HG02943 (cell line): ENCODE results near the gene TRMT10B.

ENCODE experiments used
- ATAC-seq: cut with Tn5 transposase; IDR thresholded peaks from one replicate; pipeline ENCODE4 v1.9.1; 2021; ENCODE audit warnings: mild to moderate bottlenecking, low read depth, moderate library complexity; ENCODE audit not compliant: unreplicated experiment

TRMT10B gene

DNA sequence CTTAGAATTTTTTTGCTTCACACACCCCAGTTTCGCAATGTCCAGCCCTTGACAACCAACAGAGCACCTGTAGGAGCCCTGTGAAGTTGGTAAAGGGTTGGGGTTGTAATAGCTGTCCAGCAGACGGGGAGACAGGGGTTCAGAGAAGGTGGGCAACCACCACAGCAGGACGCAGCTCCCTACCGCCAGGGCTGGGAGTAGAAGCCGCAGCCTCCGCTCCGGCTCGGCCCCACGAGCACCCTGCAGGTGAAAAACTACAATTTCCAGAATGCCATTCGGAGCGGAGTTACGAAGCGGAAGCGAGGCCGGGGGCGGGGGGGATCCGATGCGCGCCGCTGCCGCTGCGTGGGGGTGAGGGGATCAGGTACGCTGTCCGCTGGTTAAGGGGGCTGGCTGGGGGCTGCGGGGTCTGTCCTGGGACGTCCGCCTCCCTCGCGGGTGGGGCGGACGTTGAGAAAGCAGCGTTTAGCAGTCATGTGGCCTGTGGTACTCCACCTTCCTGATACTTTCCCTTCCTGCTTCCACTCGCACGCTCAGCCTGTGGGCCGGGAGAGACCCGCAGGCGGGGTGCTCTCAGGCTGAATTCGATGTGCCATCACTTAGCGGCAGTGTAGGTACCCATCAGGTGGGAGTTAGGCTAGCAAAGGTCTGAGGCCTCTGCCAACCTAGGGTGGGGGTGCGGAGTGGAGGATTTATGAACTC lies at the start of gene TRMT10B:
Gene TRMT10B, plus strand, starts transcription at position 317 of the 702 bp plus-strand sequence. CDS start 8,127 bp downstream, outside the sequence.
- ATAC-seq: peak; percentile 78

- no peak for ATAC-seq
These were observed 47.8 kb upstream of the TRMT10B start for GRCh38 chr9:37705787-37706186.

DNA sequence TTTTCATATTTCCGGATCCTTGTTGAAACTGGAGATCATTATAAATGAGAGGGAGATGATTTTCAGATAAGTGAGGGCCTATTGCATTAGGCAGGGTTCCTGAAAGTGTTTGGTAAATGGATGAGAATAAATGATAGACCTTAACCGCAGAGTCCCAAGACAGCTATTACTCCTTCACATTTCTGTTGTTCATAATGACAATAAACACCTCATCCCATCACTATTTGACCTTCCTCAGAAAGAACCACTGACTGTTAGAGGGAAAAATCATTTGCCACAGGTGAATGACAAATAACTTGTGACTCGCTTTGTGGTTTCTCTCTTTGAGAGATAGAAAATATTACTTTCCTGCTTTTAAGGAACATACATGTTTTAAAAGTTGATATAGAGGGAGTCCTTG lies 47.3 kb upstream of the TRMT10B start:
- ATAC-seq: no peak

DNA sequence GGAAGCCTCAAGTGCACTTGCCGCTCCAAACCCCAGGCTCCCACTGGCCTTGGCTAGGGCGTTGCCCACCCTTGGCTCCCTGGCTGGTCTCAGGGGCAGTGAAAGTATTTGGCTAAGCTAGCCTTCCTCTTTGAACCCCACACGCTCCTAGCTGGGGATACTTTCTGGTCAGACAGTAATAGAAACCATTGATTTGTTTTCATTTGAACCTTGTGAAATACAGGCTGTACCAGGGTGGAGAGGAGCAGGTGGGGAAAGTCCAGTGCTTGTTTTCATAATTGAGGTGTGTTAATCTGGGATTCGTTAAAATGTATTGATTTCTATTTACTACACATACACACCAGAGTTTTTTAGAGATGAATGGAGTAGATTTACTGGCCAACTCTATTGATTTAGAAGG lies 45.9 kb upstream of the TRMT10B start:
- ATAC-seq: no peak

- ATAC-seq: no peak
These were observed 43.6 kb upstream of the TRMT10B start for GRCh38 chr9:37710046-37710445.

DNA sequence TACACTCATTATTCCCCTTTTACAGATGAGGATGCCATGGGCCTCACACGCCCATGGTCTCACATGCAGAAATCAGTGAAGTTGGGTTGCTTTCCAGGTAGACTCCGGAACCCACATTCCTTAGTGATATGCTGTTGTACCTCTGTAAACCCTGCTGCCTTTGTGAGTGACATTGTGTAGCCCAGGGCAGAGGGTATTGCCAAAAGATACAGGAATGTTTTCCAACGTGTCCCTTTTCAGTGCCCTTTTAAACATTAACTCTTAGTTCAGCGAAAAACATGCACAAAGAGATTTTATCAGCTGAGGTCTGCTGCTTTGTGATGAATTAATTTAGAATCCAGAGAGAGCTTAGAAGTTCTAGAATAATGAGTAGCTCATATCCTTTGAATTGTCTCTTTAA lies 38.3 kb upstream of the TRMT10B start:
- ATAC-seq: no peak

- no peak for ATAC-seq
These were observed 37.6 kb upstream of the TRMT10B start for GRCh38 chr9:37715991-37716505.

GRCh38 chr9:37719526-37719925 lies 34.1 kb upstream of the TRMT10B start:
- ATAC-seq: no peak

- no peak for ATAC-seq
These were observed 26.6 kb upstream of the TRMT10B start for GRCh38 chr9:37727013-37727412.

DNA sequence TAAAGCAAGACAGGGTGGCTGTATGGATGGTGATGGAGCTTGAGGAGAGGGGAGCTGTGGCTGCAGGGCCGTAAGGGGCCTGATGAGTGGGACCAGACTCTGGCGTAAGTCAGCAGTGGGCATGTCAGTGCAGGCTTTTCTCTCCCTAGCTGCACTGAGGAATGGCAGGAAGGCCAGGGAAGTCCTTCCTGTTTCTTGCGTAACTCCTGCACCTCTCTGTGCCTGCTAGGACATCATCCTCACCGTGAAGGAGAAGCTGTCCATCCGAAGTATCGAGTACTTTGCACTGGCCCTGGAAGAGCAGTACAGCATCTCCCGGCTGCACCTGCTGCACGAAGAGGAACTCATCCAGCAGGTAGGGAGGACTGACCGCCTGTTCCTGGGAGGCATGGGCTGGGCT lies 24.1 kb upstream of the TRMT10B start:
- ATAC-seq: no peak

GRCh38 chr9:37730256-37730655 lies 23.3 kb upstream of the TRMT10B start:
- ATAC-seq: no peak

GRCh38 chr9:37730839-37731238 lies 22.8 kb upstream of the TRMT10B start:
- ATAC-seq: no peak

DNA sequence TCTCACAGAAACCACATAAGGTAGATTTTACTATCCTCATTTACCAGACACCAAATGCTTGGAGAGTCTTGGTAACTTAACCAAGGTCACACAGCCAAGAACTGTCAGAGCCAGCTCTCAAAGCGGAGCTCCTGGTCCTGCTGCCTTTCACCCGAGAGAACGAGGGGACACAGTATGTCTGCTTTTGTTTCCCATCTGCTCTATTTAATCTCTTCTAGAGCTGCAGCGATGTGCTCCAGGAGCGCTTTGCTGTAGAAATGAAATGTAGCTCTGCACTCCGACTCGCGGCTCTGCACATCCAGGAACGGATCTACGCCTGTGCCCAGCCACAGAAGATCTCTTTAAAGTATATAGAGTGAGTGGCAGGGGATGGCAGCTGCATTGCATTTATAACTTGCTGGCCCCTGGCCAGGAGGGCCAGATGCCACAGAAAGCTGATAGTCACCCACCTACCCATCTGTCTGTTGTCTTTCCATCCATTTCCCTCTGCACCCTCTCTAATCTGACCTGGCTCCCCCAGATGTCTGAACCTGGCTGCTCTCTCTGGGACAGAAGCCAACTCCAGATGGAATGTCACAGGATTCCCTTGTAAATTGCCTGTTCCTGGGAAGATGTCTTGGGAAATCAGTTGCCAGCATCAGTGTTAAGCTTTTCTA lies 21.4 kb upstream of the TRMT10B start:
- ATAC-seq: no peak

DNA sequence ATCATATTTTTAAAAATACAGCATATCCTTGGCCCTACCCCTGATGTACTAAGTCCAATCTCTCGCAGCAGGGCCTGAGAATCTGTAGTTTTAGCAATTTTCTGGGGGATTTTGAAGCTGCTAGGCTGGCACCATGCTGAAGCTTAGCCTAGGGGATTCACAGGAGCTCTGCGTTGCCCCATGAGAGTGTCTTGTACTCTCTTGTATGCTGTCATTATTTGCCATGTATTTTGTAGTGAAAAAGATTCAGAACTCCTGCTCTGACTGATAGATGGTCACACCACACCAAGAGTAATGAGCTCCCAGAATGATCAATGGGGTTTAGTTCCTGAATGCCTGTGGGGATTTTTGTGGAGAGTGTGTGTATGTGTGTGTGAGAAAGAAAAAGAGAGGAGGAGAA lies 20.7 kb upstream of the TRMT10B start:
- no peak for ATAC-seq

DNA sequence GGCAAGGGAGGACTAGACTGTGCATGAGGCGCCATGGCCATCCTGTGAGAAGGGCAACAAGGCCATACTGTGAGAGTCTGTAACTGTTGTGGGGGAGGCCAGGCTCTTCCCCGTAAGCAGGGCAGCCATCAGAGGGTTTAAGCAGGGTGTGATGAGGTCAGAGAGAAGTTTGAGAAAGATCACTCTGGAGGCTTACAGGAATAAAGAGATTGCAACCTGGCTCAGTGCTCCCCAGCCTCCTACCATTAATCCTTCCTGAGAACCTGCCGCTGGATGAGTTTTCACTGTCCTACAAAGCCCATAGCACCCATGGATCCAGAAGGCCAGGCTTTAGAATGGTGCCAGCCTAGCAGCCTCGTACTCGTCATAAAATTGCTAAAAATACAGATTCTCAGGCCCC lies 14.4 kb upstream of the TRMT10B start:
- no peak for ATAC-seq

- ATAC-seq: no peak
These were observed 13.5 kb upstream of the TRMT10B start for GRCh38 chr9:37740128-37740527.

DNA sequence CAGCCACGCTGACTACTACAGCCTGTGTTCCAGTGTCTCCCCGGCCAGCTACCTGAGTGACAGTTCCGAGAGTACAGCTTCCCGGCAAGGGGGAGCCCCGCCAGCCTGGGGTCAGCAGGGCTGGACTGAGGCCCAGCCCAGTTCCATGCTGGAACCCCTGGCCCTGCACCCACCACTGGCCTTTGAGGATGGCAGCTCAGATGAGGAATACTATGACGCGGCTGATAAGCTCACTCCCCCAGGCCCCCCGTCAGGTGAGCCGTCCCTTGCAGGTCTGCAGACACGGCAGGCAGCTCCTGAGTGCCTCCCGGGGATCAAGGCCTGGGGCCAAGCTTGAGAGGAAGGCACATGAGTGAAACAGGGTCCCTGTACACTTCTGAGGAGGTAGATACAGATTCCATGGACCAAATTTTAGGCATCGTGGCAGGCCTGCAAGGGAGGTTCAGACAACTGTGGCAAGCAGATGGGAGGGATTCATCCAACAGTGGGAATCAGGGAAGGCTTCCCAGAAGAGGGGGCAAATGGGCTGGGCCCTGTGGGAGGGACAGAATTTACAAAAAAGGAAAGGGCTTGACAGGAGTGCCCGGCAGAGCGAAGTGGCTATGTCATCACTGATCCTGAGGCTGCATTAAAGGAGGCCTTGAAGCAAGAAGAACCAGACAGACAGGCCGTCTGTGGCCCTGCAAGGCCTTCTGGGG lies 12.8 kb upstream of the TRMT10B start:
- ATAC-seq: no peak

DNA sequence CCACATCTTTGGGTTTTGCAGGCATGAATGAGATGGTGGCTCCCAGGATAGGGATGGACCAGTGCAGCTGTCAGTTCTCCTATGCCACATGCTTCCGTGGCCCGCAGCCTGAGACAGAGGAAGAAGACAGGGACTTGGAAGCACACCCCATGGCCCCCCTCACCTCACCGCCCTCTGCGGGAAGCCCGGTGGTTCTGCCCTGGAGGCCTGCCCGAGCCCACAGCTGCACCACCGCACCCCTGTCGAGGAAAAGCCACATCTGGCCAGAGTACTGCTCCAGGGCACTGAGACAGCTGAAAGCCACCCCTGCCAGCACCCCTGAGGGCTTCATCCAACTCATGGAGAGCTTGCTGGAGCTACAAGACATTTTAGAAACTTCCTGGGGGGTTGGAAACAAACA lies 7.6 kb upstream of the TRMT10B start:
- ATAC-seq: no peak

DNA sequence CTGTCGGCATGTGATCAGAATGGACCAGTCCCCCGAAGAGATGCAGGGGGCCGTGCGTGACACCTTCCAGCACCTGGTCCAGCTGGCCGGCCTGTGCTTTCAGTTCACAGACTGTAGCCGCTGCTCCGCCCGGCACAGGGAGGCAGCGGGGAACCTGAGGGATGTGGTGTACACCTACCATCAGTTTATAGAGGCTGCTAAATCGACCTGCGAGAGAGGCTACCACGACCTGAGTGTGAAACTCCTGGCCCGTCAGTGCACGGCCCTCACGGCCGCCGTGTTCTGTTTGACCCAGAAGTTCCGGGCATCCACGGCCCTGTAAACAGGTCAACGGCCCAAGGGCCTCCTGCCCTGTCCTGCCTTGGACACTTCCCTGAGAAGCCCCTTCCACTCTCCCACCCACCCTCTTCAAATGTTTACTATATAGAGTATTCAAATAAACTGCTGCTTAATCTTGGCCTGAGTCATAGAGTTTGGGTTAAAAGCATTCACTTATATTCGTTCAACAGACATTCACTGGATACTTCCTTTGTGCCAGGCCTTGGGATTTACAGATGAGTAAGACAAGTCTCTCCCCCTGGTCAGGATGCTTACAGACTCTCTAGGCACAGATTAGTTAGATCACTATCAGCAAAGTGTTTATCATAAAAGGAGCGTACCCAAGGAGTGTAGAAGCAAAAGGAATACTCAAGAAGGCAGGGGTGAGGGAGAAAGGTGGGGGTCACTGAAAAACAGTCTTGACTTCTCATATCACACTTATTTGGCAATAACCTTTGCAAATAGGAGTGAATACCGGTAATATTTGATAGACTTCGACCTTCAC lies 6.9 kb upstream of the TRMT10B start:
- no peak for ATAC-seq

- ATAC-seq: no peak
These were observed 6.3 kb upstream of the TRMT10B start for GRCh38 chr9:37747271-37747753.
